Inferior parietal cortex (tissue), 1 donor: Measurements from ENCODE around the gene TUT4.

Experiments used
- DNase-seq: peaks from one replicate; pipeline ENCODE4 v3.0.0-alpha.2; 2016; ENCODE audit errors: extremely low spot score

The TUT4 gene

GRCh38 chr1:52574594-52574993 lies 21.7 kb upstream of the TUT4 start:
- peak; percentile 18 for DNase-seq

GRCh38 chr1:52572387-52572786 lies 19.5 kb upstream of the TUT4 start:
- DNase-seq = no peak

GRCh38 chr1:52571783-52572182 lies 18.9 kb upstream of the TUT4 start:
- DNase-seq = no peak

- no peak for DNase-seq
These were observed 16.7 kb upstream of the TUT4 start for GRCh38 chr1:52569449-52570210.

GRCh38 chr1:52567943-52568342 lies 15.1 kb upstream of the TUT4 start:
- DNase-seq = no peak

- DNase-seq = no peak
These were observed 9.9 kb upstream of the TUT4 start for GRCh38 chr1:52562766-52563165.

GRCh38 chr1:52559875-52560274 lies 7.0 kb upstream of the TUT4 start:
- DNase-seq = no peak

- no peak for DNase-seq
These were observed 6.0 kb upstream of the TUT4 start for GRCh38 chr1:52558941-52559340.

- DNase-seq = no peak
These were observed 3.9 kb upstream of the TUT4 start for GRCh38 chr1:52556641-52557360.

GRCh38 chr1:52554756-52555155 lies 1.9 kb upstream of the TUT4 start:
- no peak for DNase-seq

- DNase-seq = no peak
These were observed 1.4 kb upstream of the TUT4 start for GRCh38 chr1:52554267-52554640.

- DNase-seq = peak; percentile 29
These were observed 722 bp upstream of the TUT4 start for GRCh38 chr1:52553362-52554266.

- DNase-seq = no peak
These were observed 722 bp downstream of the TUT4 start for GRCh38 chr1:52552236-52552504.

GRCh38 chr1:52551507-52552235 lies 1.2 kb downstream of the TUT4 start:
- DNase-seq = peak; percentile 59

GRCh38 chr1:52550447-52550846 lies 2.4 kb downstream of the TUT4 start:
- DNase-seq = no peak

- no peak for DNase-seq
These were observed 3.6 kb downstream of the TUT4 start for GRCh38 chr1:52549267-52549666.

- DNase-seq = no peak
These were observed 6.0 kb downstream of the TUT4 start for GRCh38 chr1:52546852-52547251.

- DNase-seq = no peak
These were observed 8.0 kb downstream of the TUT4 start for GRCh38 chr1:52544665-52545525.

GRCh38 chr1:52542085-52542688 lies 10.7 kb downstream of the TUT4 start:
- no peak for DNase-seq

- no peak for DNase-seq
These were observed 17.7 kb downstream of the TUT4 start for GRCh38 chr1:52534928-52535764.
